DMS114 treated with DMSO at 0.1 percent for 48 hours (cell line): Measurements from ENCODE around the gene NFIA.

ENCODE experiments used
- DNase-seq: peaks from one replicate; lab custom pipeline; 2025; ENCODE audit not compliant: unreplicated experiment; lab: John Stamatoyannopoulos, UW

NFIA gene

DNA sequence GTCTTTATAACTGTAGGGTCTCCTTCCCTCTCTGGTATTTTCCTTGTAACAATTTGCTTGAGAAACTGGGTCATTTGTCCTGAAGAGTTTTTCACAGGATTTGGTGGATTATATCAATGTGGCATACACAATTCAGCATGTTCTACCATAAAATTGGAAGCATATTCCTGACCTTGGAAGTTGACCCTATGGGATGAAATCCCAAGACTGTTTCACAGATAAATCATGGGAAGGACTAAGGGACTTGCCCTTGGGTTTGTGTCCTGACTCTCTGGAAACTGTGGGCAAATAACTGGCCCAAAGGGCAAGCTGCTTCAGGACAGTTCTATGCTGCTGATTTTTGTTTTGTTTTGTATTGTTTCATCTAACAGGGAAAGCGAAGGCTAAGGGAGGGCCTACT lies 387.0 kb downstream of the NFIA start:
- DNase-seq: no peak

DNA sequence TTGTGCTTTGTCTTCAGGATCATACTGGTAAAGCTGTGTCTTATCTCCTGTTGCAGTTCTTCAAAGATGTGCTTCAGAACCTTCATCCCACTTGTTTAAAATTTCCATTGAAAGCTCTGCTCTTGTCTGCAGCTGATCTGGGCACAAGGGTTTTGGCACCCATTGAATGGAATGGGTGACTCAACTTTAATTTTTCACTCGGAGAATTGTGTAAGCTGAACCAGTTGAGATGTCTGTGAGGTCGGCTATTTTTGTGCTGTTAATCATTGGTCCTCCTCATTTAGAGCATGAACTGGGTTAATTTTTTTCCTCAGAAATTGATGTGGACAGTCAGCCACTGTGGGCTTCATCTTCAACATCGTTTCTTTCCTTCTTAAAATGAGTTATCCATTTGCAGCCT lies 390.5 kb downstream of the NFIA start:
- no peak for DNase-seq

DNA sequence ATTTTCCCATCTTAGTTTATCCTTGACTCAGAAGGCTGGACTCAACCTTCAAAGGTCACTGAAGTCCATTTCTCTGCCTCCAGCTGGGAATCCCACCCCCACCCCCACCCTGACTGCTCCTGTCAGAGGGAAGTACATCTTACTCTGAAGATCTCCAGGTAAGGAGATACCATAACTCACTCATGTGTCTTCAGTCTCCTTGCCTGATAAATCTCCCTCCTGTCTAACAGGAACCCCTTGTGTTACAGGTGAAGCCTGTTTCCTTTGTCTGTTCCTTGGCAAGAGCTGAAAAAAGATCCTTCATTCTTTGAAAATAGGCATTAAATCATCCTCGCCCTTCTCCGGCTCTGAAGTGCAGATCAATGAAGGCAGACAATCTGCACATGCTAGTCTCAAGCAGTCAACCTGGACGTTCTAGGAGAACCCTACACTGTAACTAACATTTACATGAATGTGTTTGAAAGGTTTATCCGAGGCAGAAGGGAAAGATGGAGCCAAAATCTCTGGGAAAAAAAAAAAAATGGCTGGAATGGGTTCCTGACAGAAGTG lies 392.0 kb downstream of the NFIA start:
- no peak for DNase-seq

DNA sequence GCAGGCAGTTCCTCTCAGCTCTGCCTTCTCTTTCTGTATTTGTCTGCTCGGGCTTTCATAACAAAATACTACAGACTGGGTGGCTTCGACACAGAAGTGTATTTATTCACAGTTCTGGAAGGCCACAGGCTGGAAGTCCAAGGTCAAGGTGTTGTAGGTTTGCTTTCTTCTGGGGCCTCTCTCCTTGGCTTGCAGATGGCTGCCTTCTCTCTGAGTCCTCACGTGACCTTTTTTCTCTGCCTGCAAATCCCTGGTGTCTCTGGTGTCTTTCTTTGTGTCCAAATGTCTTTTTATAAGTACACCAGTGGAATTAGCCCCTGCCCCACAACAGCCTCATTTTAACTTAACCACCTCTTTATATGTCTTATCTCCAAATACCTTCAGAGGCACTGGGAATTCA lies 392.6 kb downstream of the NFIA start:
- DNase-seq: no peak

DNA sequence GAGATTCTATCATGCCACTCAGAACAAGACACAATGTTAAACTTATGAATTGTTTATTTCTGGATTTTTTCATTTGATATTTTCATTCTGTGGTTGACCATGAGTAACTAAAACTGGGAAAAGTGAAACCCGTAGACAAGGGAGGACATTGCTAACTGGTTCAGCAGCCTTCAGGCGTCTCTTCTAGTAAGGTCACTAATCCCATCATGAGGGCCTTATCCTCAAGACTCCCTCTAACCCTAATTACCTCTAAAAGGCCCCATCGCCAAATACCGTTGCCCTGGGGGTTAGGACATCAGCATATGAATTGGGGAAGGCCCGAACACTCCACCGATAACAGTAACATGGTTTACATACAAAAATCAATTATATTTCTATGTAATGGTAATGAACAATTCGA lies 394.9 kb downstream of the NFIA start:
- no peak for DNase-seq

DNA sequence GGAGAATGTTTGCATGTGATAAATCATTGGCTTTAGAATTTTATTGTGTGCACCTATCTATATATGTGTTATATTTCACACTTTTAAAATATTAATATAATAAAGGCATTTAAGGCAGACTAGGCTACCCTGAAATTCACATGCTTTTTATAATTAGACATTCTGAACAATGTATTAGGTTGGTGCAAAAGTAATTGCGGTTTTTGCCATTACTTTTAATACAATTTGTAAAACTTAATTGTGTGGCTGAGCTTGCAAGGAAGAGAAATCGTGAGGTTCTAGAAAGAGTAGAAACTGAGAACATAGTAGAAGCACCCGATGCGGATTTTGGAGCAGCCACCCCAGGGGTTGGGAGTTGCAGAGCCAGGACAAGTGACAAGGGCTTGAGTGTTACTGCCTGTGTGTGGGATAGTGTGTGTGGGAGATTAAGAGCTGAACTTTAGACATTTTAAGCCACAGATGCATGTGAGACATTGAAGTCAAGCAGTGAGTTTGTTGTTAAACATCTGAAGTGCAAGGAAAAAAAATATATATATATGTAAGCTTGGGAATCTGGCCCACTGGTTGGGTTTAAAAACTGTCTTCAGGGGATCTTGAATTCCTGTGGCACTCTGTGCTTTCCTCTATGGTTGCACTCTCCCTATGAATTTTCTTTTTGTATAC lies 398.0 kb downstream of the NFIA start:
- no peak for DNase-seq

DNA sequence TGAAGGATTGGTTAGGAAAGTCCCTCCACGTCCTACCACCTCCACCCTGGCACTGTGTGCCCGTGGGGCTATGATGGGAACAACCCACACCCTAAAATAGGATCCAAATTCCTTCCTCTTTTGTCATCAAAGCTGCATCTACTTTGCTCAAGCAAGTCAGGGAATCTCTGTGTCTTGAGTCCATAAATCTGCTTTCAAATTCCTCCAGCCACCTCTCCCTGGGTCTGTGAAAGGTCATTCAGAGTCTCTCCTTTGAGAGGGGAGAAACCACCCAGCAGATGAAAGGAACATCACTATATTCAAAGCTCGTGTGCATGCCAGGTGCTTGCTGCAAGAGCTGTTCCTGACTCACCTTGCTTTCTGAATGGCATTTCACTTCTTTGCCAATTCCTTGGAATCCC lies 399.0 kb downstream of the NFIA start:
- no peak for DNase-seq

DNA sequence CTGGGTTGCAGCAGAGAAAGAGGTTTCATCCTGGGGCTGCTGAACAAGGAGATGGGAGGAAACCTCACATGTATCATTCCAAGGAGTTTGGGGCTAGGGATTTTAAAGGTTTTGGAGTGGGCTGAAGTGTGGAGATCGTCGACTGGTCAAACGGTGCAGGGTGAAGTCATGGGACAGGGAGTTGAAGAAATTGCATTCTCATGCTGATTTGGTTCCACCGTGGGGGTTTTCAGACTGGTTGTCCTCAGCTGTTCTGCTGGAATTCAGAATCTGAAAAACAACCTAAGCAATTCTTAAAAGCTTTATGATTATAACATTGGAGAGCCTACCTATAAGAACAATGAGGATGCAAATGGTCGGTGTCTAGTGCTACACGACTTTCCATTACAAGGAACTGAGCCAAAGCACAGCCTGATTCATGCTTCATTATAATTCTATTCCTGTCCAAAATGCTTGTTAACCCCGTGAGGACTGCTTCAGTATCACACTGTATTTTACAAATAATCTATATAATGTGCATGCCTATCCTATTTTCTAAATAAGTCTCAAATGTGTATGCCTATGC lies 399.9 kb downstream of the NFIA start:
- DNase-seq: no peak

DNA sequence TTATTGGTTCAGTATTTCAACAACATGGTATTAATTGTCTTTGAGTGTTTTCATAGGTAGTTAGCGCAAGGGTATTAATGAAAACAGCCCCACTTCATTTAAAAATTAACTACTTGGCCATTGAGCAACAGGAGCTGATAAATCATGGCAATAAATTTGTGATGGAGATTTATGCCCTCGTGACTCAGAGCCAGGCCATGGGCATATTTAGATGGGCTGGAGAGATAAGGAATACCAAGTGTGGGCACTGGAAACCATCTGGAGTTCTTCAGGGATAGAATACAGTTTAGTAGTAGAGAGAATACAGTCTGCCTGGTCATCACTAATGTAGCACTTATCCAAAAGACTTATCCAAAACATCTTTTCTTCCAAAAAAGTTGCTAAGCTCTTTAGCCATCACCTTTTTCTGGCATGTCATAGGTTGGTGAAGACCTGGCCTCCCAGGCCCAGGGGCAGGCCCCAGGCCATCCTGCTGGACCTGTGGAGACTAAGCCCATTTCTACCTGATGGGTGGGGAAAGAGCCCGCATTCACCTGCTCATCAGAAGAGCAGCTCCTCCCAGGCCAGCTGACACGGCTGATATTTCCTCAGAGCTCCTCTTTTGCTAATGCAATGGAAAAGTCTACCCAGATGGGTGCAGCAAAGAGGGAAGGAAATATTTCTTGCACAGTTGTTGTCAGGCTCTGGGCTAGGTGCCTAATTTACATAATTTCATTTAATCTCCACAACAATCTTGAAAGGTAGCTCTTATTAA lies 404.6 kb downstream of the NFIA start:
- DNase-seq: no peak

DNA sequence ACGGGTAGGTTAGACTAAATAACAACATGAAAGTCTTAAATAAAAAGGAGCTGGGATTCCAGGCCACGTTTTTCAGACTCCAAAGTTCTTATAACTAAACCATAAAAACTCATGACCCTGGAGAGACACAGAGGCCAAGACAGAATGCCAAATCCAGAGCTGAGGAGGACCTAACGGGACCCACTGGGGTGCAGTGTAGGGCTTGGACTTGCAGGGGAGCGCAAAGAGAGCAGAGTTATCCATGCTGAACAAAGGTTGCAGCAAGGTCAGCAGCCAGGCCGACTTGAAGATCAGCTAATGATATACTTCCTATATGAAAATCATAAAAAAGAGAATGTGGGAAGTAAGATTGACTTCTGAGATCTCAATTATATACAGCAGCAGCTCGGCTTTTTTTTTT lies 405.4 kb downstream of the NFIA start:
- no peak for DNase-seq

DNA sequence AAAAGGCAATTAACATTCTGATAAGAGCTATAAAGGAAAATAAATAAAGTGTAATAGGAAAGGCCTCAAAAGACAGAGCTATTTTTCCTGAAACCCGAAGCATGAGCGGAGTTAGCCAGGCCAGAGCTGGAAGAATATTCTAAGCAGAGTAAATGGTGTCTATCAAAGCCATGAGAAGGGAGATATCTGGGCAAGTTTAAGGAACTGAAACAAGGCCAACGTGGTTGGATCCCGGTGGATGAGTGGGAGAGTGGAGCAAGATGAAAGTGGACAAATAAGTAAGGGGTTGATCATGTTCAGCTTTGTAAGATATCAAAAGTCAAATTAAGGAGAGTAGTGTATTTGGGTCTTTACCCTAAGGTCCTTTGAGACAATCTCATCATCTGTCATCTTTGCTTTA lies 408.6 kb downstream of the NFIA start:
- DNase-seq: no peak

DNA sequence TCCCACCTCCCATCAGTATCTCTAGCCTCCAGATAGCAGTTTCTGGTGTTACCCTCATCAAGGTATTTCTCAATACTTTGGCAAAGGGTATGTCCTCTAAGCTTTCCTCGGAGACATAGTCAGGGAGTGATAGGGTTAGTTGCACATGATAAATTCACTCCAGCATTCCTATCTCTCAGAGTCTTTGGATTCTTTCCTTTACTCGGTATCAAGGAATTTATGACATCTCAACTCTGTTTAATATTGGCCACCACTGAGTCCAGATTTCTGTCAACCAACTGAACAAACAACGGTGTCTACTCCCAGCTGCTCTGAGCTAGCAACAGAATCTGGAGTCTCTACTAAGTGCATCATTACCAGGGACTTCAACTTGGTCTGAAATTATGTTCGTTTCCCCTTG lies 409.1 kb downstream of the NFIA start:
- DNase-seq: no peak

DNA sequence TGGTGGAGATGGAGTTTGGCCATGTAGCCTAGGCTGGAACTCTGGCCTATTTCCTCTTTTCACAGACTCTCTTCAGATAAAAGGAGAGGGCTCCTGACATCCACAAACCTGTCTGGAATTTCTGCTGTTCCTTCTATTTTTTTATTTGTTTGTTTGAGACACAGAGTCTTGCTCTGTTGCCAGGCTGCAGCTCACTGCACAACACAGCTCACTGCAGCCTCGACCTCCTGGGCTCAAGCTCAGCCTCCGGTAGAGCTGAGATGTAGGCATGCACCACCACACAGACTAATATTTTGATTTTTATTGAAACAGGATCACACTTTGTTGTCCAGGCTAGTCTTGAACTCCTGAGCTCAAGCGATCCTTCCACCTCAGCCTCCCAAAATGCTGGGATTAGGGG lies 411.6 kb downstream of the NFIA start:
- no peak for DNase-seq

DNA sequence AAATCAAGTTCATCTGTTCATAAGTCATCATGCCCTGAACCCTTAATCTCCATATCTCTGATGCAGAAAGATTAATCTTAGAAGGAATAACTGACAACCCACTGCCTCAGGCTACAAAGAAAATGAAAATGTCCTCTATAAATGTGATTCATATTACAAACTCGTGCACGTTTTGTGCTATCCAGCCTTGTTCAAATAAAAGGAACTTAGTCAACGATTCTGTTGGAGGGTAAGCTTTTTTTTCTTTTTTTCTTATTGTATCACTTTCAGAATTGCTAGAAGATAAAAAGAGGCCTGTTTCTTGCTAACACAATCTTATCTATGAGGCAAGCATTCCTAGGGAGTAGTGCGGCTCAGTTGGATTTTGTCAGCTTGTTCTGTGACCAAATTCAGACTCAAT lies 414.1 kb downstream of the NFIA start:
- DNase-seq: no peak

DNA sequence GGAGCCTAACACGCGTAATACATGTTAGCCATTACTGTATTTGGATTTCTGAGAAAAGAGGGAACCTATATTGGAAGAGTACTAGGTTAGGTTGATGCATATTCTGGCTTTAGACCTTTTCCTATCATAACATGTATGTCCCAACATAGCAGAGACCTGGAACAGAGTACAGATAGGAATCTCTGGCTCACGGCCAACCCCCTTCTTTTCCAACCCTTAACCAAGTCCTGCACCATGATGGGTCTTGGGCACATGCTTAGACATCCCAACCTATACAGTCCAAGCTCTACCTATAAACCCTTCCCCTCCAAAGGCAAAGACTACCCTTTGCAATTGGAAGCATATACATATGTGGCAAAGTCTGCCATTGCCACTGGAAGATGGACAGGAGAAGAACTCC lies 414.7 kb downstream of the NFIA start:
- no peak for DNase-seq

DNA sequence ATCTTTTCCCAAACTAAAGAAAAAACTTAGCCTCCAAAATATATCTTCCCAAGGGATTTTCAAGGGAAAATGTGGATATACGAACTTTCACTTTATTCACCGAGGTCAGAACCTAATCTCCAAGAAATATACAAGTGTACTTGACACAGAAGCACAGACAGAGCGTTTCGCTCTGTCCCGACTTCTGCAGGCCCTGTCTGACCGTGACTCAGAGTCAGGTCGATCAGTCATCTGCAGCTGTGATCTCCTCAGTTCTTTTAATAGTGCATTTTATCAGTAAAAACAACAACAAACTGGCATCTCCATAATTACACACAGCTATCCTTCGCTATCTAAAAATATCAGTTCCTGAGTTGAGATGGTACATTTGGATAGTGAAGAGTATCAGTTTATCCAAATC lies 416.0 kb downstream of the NFIA start:
- DNase-seq: no peak

DNA sequence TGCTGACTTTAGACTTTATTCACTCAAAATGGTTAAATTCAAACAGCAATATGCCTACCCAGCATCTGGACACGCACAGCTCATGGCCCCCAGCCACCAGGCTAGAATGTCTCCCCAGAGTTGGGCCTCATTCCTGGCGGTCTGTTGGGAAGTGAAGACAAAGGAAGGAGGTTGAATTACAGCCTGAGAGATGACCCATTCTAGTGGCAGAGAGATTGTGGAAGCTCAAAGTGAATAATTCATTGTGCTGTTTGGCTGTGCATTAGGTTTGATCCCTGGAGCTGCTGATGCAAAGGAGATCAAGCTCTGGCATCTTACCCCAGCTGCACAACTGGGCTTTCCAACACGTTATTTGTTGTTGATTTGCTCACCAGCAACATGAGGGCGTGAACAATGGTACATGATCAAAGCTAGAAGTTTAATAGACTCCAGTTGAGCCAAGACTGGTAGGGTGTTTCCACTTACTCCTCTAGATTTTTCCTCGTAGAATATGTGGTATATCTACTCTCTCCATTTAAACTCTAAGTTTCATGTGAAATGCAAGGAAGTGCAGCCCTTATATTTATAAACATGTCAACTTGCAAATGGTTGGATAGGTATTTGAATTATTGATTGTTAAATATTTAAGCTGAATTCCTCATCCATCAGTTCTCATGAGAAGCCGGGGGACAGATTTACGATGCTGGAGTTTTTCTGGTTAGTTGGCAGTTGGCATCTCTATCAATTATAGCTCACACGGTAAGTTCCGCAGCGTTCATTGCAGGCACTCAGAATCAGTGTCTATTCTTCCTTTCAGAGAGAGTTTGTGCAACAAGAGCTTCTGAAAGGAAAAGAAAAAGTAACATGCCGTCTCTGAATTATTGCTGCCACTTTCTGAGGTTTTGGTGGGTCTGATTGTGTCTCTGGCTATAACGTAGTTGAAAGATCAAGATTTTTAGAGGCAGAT lies 419.9 kb downstream of the NFIA start:
- no peak for DNase-seq

DNA sequence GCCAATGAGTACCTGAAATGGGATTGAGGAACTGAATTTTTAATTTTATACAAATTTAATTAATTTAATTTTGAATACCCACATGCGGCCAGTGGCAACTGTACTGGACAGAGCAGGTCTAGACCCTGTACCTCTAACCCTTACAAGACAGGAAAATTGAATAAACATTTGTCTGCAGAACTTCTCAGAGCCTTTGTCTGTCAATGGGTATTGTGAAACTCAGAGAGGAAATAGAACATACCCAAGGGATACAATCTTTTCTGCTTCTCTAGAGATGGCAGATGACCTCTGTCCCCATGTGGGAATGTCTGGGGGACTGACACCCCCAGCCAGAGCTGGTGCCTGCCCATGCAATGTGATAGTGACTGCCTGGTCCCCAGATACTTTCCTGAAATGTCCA lies 421.9 kb downstream of the NFIA start:
- DNase-seq: no peak

DNA sequence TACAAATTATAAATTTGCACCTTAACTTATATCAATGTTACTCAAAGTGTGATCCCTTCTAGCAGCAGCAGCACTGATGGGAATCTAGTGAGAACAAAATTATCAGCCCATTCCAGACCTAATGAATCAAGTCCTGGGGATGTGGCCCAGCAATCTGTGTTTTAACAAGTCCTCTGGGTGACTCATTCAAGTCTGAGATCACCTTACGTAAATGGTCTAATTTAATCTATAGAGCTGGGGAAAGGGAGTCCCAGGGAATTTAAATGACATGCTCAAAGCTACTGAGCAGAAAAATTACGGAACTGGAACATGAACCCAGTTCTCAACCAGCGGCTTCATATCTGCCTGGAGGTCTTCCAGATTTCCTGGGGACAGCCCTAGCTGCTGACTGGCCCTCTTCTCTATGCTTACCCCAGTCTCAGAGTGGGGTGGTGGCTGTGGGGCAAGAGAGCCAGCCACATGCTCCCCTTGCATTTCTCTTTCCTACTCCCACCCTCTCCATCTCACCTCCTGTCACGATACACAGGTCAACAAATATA lies 422.6 kb downstream of the NFIA start:
- DNase-seq: no peak

DNA sequence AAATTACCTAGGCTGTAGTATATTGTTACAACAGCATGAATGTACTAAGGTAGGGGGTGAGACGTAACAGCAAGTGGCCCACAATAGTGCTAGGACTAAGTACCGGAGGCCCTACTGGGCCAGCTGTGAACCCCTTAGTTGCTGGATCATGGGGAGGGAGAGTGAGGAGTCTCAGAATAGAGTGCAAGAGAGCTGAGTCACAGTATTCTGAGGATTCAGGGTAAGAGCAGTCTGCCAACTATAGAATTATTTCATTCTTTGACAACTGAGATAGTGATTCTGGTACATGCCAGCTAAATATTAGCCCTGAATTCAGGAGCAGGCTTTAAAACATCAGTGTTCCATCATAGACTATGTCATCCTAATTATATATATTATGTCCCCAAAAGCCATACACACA lies 423.9 kb downstream of the NFIA start:
- no peak for DNase-seq

DNA sequence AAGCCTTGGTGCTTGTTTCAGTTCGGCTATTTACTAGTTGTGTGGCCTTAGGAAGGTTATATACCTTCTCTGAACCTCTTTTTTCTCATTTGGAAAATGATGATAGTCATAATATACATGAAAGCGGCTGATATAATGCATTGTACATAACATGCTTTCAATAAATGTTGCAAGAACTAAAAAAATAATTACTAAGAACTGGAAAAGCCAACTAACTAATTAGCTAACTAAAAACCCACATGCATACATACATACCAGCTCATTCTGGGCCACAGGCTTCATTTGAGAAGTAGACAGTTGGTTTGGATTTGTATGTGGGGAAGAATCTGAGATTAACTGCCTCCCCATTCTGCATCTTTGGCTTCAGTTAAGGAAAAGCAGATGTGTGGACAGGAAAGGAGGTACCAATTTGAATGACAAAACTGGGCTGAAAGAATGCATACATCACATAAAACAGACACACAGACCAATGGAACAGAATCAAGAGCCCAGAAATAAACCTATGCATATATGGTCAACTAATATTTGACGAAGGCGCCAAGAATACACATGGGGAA lies 424.7 kb downstream of the NFIA start:
- DNase-seq: no peak
